ENCODE measurements around the gene TUBB4B.

Gene TUBB4B

GRCh38 chr9:137227853-137228505, 13.1 kb upstream of the TUBB4B start:
- DNase-seq (ENCODE audit: insufficient read length) (no peak), FAIRE-seq (no peak)
- no peak for TF ChIP-seq TAF1 (IDR thresholded peaks at IDR 0.05; ENCODE audit: borderline replicate concordance, low read depth, low read length)
- no peak for TF ChIP-seq POLR2AphosphoS5 (IDR thresholded peaks at IDR 0.05; ENCODE audit: low read depth, low read length)
- TF ChIP-seq POLR2A (IDR thresholded peaks at IDR 0.05; ENCODE audit: low read depth, low read length), result no peak

- TF ChIP-seq POLR2A (IDR thresholded peaks at IDR 0.05; ENCODE audit: low read depth, low read length), result no peak
- no peak for TF ChIP-seq TAF1 (IDR thresholded peaks at IDR 0.05; ENCODE audit: borderline replicate concordance, low read depth, low read length)
- no peak for TF ChIP-seq POLR2AphosphoS5 (IDR thresholded peaks at IDR 0.05; ENCODE audit: low read depth, low read length)
- FAIRE-seq (no peak), DNase-seq (ENCODE audit: insufficient read length) (no peak)
These were observed 12.6 kb upstream of the TUBB4B start for GRCh38 chr9:137228506-137228967.

- no peak for FAIRE-seq
- no peak for TF ChIP-seq TAF1 (IDR thresholded peaks at IDR 0.05; ENCODE audit: borderline replicate concordance, low read depth, low read length)
- TF ChIP-seq POLR2A (IDR thresholded peaks at IDR 0.05; ENCODE audit: low read depth, low read length), result no peak
- no peak for TF ChIP-seq POLR2AphosphoS5 (IDR thresholded peaks at IDR 0.05; ENCODE audit: low read depth, low read length)
- no peak for DNase-seq (ENCODE audit: insufficient read length)
These were observed 11.9 kb upstream of the TUBB4B start for GRCh38 chr9:137228968-137229896.

- TF ChIP-seq TAF1 (IDR thresholded peaks at IDR 0.05; ENCODE audit: borderline replicate concordance, low read depth, low read length) (no peak), POLR2AphosphoS5 (IDR thresholded peaks at IDR 0.05; ENCODE audit: low read depth, low read length) (no peak), POLR2A (IDR thresholded peaks at IDR 0.05; ENCODE audit: low read depth, low read length) (no peak)
- no peak for DNase-seq (ENCODE audit: insufficient read length)
- FAIRE-seq, result no peak
These were observed 11.0 kb upstream of the TUBB4B start for GRCh38 chr9:137229903-137230704.

GRCh38 chr9:137230705-137231371, 10.2 kb upstream of the TUBB4B start, which contains the start of gene SLC34A3:
Gene SLC34A3, plus strand, starts transcription at chr9:137230901. Its CDS starts 802 bp downstream, at chr9:137231703.
- DNase-seq (ENCODE audit: insufficient read length) (no peak), FAIRE-seq (no peak)
- TF ChIP-seq POLR2A (IDR thresholded peaks at IDR 0.05; ENCODE audit: low read depth, low read length) (no peak), POLR2AphosphoS5 (IDR thresholded peaks at IDR 0.05; ENCODE audit: low read depth, low read length) (no peak)

GRCh38 chr9:137231372-137232039, 9.6 kb upstream of the TUBB4B start:
- FAIRE-seq (no peak), DNase-seq (ENCODE audit: insufficient read length) (no peak)
- TF ChIP-seq POLR2A (IDR thresholded peaks at IDR 0.05; ENCODE audit: low read depth, low read length) (no peak), POLR2AphosphoS5 (IDR thresholded peaks at IDR 0.05; ENCODE audit: low read depth, low read length) (no peak), TAF1 (IDR thresholded peaks at IDR 0.05; ENCODE audit: borderline replicate concordance, low read depth, low read length) (no peak)

GRCh38 chr9:137232101-137232500, 9.0 kb upstream of the TUBB4B start:
- DNase-seq (ENCODE audit: insufficient read length), result no peak
- FAIRE-seq, result no peak
- TF ChIP-seq TAF1 (IDR thresholded peaks at IDR 0.05; ENCODE audit: borderline replicate concordance, low read depth, low read length) (no peak), POLR2AphosphoS5 (IDR thresholded peaks at IDR 0.05; ENCODE audit: low read depth, low read length) (no peak), POLR2A (IDR thresholded peaks at IDR 0.05; ENCODE audit: low read depth, low read length) (no peak)

GRCh38 chr9:137232510-137232909, 8.6 kb upstream of the TUBB4B start:
- DNase-seq (ENCODE audit: insufficient read length) (no peak), FAIRE-seq (no peak)
- no peak for TF ChIP-seq TAF1 (IDR thresholded peaks at IDR 0.05; ENCODE audit: borderline replicate concordance, low read depth, low read length)
- no peak for TF ChIP-seq POLR2A (IDR thresholded peaks at IDR 0.05; ENCODE audit: low read depth, low read length)
- no peak for TF ChIP-seq POLR2AphosphoS5 (IDR thresholded peaks at IDR 0.05; ENCODE audit: low read depth, low read length)

- FAIRE-seq (no peak), DNase-seq (ENCODE audit: insufficient read length) (no peak)
- TF ChIP-seq POLR2A (IDR thresholded peaks at IDR 0.05; ENCODE audit: low read depth, low read length), result no peak
- TF ChIP-seq TAF1 (IDR thresholded peaks at IDR 0.05; ENCODE audit: borderline replicate concordance, low read depth, low read length), result no peak
- TF ChIP-seq POLR2AphosphoS5 (IDR thresholded peaks at IDR 0.05; ENCODE audit: low read depth, low read length), result no peak
These were observed 7.7 kb upstream of the TUBB4B start for GRCh38 chr9:137233143-137233980.
